Activated B cell treated with CpG ODN at 0.5 μM for 24 hours (primary cell): ENCODE results near the gene SAMD4A. TPM values are rescaled to one million over a fixed set of nuclear protein-coding genes. Genes with fewer than 3 reads are reported as not detected.

Source experiments
- ATAC-seq: fragments of 200-7000 bp; cut with Tn5 transposase; one replicate; pipeline ENCODE4 v1.10.0; 2021; ENCODE audit warnings: low read depth, mild to moderate bottlenecking, moderate library complexity
- CTCF ChIA-PET: fragments of 350-600 bp; sonication (Branson Sonifier 250); formaldehyde crosslinking; loops from one replicate; lab custom pipeline; 2021; ENCODE audit warnings: antibody characterized with exemption; lab: Charles Lee
- POLR2A ChIA-PET: fragments of 350-600 bp; sonication (Branson Sonifier 250); formaldehyde crosslinking; loops from one replicate; lab custom pipeline; 2021; ENCODE audit warnings: antibody characterized with exemption; lab: Charles Lee
- DNase-seq: peaks from one replicate; pipeline ENCODE4 v3.0.0; 2022
- H3K27ac Mint-ChIP-seq: one replicate; pipeline ENCODE4 v1.8.0; 2020; ENCODE audit warnings: mixed read lengths
- H3K27me3 Mint-ChIP-seq: one replicate; pipeline ENCODE4 v1.8.0; 2021; ENCODE audit warnings: mixed read lengths
- H3K36me3 Mint-ChIP-seq: one replicate; pipeline ENCODE4 v1.8.0; 2021; ENCODE audit warnings: low read depth, mixed read lengths
- H3K4me1 Mint-ChIP-seq: one replicate; pipeline ENCODE4 v1.8.0; 2021; ENCODE audit warnings: mixed read lengths
- H3K4me3 Mint-ChIP-seq: one replicate; pipeline ENCODE4 v1.8.0; 2020; ENCODE audit warnings: mild to moderate bottlenecking, mixed read lengths
- H3K9me3 Mint-ChIP-seq: one replicate; pipeline ENCODE4 v1.8.0; 2020; ENCODE audit warnings: mixed read lengths
- intact Hi-C: fragments of 100-400 bp; cut with micrococcal nuclease; formaldehyde crosslinking; loops from one replicate; pipeline ENCODE4 v1.15.1; 2024
- total RNA-seq: library from RNA; stranded (reverse); gene quantifications from 2 replicates; pipeline ENCODE4 v1.2.3, GENCODE V29; 2022
- TF ChIP-seq, protein P1 (sequence below): fragments of 200-600 bp; IDR thresholded peaks from one replicate; pipeline ENCODE4 v1.8.0; 2022; ENCODE audit warnings: antibody characterized with exemption, mild to moderate bottlenecking

The SAMD4A gene
- total RNA-seq, 1 donor from 2014 or later: 8.7 TPM

- intact Hi-C loops: no loop called here
- no peak for ATAC-seq
- POLR2A ChIA-PET: no interaction called here
Observed at GRCh38 chr14:54538055-54538454, 28.9 kb upstream of the SAMD4A start.

DNA sequence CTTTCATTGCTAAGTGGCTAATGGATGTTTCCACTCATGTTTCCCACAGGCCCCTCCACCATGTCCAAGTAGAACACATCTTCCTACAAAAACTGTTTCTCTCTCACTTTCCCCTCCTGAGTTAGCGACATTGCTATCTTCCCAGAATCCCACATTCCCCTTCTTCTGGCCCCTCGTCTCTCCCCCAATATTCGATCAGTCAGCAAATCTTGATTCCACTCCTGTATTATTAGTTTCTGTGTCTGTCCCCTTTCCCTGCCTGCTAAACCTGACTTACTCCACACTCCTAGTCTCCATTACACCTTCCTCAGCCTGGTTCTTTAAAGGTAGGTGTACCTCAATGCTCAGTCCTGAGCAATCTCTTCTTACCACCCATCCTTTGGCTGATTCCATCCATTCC is 19.3 kb upstream of the SAMD4A start:
- TF ChIP-seq, protein P1, sequence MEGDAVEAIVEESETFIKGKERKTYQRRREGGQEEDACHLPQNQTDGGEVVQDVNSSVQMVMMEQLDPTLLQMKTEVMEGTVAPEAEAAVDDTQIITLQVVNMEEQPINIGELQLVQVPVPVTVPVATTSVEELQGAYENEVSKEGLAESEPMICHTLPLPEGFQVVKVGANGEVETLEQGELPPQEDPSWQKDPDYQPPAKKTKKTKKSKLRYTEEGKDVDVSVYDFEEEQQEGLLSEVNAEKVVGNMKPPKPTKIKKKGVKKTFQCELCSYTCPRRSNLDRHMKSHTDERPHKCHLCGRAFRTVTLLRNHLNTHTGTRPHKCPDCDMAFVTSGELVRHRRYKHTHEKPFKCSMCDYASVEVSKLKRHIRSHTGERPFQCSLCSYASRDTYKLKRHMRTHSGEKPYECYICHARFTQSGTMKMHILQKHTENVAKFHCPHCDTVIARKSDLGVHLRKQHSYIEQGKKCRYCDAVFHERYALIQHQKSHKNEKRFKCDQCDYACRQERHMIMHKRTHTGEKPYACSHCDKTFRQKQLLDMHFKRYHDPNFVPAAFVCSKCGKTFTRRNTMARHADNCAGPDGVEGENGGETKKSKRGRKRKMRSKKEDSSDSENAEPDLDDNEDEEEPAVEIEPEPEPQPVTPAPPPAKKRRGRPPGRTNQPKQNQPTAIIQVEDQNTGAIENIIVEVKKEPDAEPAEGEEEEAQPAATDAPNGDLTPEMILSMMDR: no peak
- no peak overlapping the region for H3K4me3 Mint-ChIP-seq
- intact Hi-C loops: no loop called here
- H3K4me1 Mint-ChIP-seq: no peaks in the 10 kb centered on the region
- no peak for DNase-seq
- no peaks in the 10 kb centered on the region for H3K9me3 Mint-ChIP-seq
- H3K27ac Mint-ChIP-seq: no peak overlapping the region
- ChIA-PET CTCF (no interaction called here), POLR2A (no interaction called here)
- no peaks in the 10 kb centered on the region for H3K36me3 Mint-ChIP-seq
- ATAC-seq: no peak
- H3K27me3 Mint-ChIP-seq: no peaks in the 10 kb centered on the region

More at GRCh38 chr14:54538055-54538454, 28.9 kb upstream of the SAMD4A start:
- H3K9me3 Mint-ChIP-seq: no peaks in the 10 kb centered on the region
- no peak overlapping the region for H3K4me3 Mint-ChIP-seq
- no peaks in the 10 kb centered on the region for H3K4me1 Mint-ChIP-seq
- H3K27me3 Mint-ChIP-seq: no peaks in the 10 kb centered on the region
- no peak overlapping the region for H3K27ac Mint-ChIP-seq
- TF ChIP-seq, protein P1: no peak
- peaks cover 36% of the 10 kb centered on the region for H3K36me3 Mint-ChIP-seq
- DNase-seq: no peak
- CTCF ChIA-PET: no interaction called here

DNA sequence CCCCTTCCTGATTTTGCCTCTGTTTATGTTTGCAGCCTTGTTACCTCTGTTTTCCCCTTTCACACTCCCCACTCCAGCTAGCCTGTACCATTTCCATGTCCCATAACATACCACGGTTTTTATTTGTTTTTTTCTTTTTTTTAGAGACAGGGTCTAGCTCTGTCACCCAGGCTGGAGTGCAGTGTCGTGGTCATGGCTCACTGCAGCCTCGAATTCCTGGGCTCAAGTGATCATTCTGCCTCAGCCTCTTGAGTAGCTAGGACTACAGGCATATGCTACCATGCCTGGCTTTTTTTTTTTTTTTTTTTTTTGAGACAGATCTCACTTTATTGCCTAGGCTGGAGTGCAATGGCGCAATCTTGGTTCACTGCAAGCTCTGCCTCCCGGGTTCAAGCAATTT is 18.4 kb upstream of the SAMD4A start:
- Mint-ChIP-seq H3K9me3 (no peaks in the 10 kb centered on the region), H3K27me3 (no peaks in the 10 kb centered on the region), H3K4me1 (no peaks in the 10 kb centered on the region), H3K36me3 (no peaks in the 10 kb centered on the region), H3K4me3 (no peak overlapping the region), H3K27ac (no peak overlapping the region)
- POLR2A ChIA-PET: interaction anchor here (0.6 to 1.1 kb wide), 2 partner anchors 16 to 18 kb away, joined by 3 to 4 read pairs; partner anchors contain the start of gene SAMD4A
- intact Hi-C loops: no loop called here
- CTCF ChIA-PET: no interaction called here
- DNase-seq: no peak
- no peak for ATAC-seq
- TF ChIP-seq, protein P1: no peak

- ATAC-seq (no peak), DNase-seq (no peak)
- H3K4me1 Mint-ChIP-seq: no peaks in the 10 kb centered on the region
- ChIA-PET POLR2A (no interaction called here), CTCF (no interaction called here)
- no peak overlapping the region for H3K27ac Mint-ChIP-seq
- no peaks in the 10 kb centered on the region for H3K27me3 Mint-ChIP-seq
- H3K36me3 Mint-ChIP-seq: no peaks in the 10 kb centered on the region
- H3K4me3 Mint-ChIP-seq: no peak overlapping the region
- H3K9me3 Mint-ChIP-seq: no peaks in the 10 kb centered on the region
- TF ChIP-seq, protein P1: no peak
- intact Hi-C loops: no loop called here
Observed at GRCh38 chr14:54549862-54550261, 17.1 kb upstream of the SAMD4A start.

GRCh38 chr14:54550514-54550913 is 16.4 kb upstream of the SAMD4A start:
- DNase-seq (no peak), ATAC-seq (no peak)
- Mint-ChIP-seq H3K36me3 (no peaks in the 10 kb centered on the region), H3K9me3 (no peaks in the 10 kb centered on the region), H3K4me1 (no peaks in the 10 kb centered on the region), H3K4me3 (no peak overlapping the region), H3K27me3 (no peaks in the 10 kb centered on the region), H3K27ac (no peak overlapping the region)
- ChIA-PET POLR2A (no interaction called here), CTCF (no interaction called here)
- TF ChIP-seq, protein P1: no peak
- intact Hi-C loops: no loop called here
